K562 (cell line): ENCODE results near the gene PLEKHO1. TPM values are rescaled to one million over a fixed set of nuclear protein-coding genes. Genes with fewer than 3 reads are reported as not detected.

Experiments used
- ATAC-seq: fragments of 200-7000 bp; cut with Tn5 transposase; 3 replicates; pipeline ENCODE4 v1.9.1; 2020; ENCODE audit warnings: moderate library complexity
- BruUV-seq: library from RNA; stranded (reverse); fragments of 400-500 nt; replicated peaks from 2 replicates; lab custom pipeline; 2021; lab: Mats Ljungman, UMichigan
- CTCF ChIA-PET: fragments of 300-600 bp; formaldehyde crosslinking; extraction: SDS; loops from one replicate; lab custom pipeline; 2021; ENCODE audit warnings: low intra/inter-chr PET ratio; lab: Yijun Ruan, JAX
- POLR2A ChIA-PET: fragments of 300-600, 350-650 bp; sonication (Branson Sonifier 250); formaldehyde crosslinking; extraction: SDS; loops from one replicate; lab custom pipeline; 2021; ENCODE audit warnings: antibody characterized with exemption, inconsistent platforms; lab: Yijun Ruan, JAX
- DNase-seq, 4 experiments: peaks; one replicate each; pipeline versions ENCODE4 v3.0.0 to v3.0.0-alpha.2; 2011 to 2018; ENCODE audit warnings: low spot score in 3 of 4, mixed read lengths in 3 of 4; ENCODE audit errors: extremely low read depth in 1 of 4
- FAIRE-seq: peaks from 2 replicates; lab custom pipeline; 2011; peaks lifted over from hg19 to GRCh38; lab: Jason Lieb, UNC
- H2AFZ ChIP-seq: 2 replicates; pipeline ENCODE4 v1.6.0; 2011; ENCODE audit warnings: low read depth, low read length, control low read depth, inconsistent platforms
- H3K27ac ChIP-seq: fragments of 200-600 bp; 3 replicates; pipeline ENCODE4 v1.8.0; 2011; ENCODE audit warnings: low read depth, mild to moderate bottlenecking, control low read depth, inconsistent platforms, low read length, moderate library complexity, mixed read lengths; ENCODE audit errors: extremely low read depth
- H3K27me3 ChIP-seq, 2 experiments: fragments of 300-600 bp in 1 of 2; 2 replicates in 1 of 2; 3 replicates in 1 of 2; pipeline versions ENCODE4 v1.6.0 to v1.8.0; 2011; ENCODE audit warnings: inconsistent platforms in 2 of 2, low read length in 2 of 2, mild to moderate bottlenecking in 1 of 2, mixed read lengths in 1 of 2, moderate library complexity in 1 of 2; ENCODE audit not compliant: control insufficient read depth in 2 of 2, insufficient read depth in 2 of 2
- H3K36me3 ChIP-seq: fragments of 300-600 bp; 3 replicates; pipeline ENCODE4 v1.8.0; 2011; ENCODE audit warnings: mild to moderate bottlenecking, low read length, inconsistent platforms; ENCODE audit not compliant: control insufficient read depth, insufficient read depth
- H3K4me1 ChIP-seq, 2 experiments: fragments of 200-600 bp in 1 of 2; replicated peaks in 1 of 2; 2 replicates in 1 of 2; 3 replicates in 1 of 2; pipeline versions ENCODE4 v1.5.1 to v1.8.0; 2011; ENCODE audit warnings: inconsistent platforms in 2 of 2, low read length in 2 of 2, mild to moderate bottlenecking in 1 of 2, mixed read lengths in 1 of 2, moderate library complexity in 1 of 2; ENCODE audit not compliant: control insufficient read depth in 2 of 2, insufficient read depth in 2 of 2
- H3K4me2 ChIP-seq: 2 replicates; pipeline ENCODE4 v1.6.1; 2011; ENCODE audit warnings: low read length, control low read depth, inconsistent platforms, mixed read lengths; ENCODE audit not compliant: insufficient read depth
- H3K4me3 ChIP-seq: fragments of 200-600 bp; sonication (generic), shearing (Covaris generic); 2 replicates; pipeline ENCODE4 v1.5.1; 2016; ENCODE audit warnings: control low read depth, inconsistent platforms
- H3K79me2 ChIP-seq: fragments of 200-600 bp; 3 replicates; pipeline ENCODE4 v1.8.0; 2011; ENCODE audit warnings: low read length, inconsistent platforms; ENCODE audit not compliant: control insufficient read depth, insufficient read depth
- H3K9ac ChIP-seq, 2 experiments: 2 replicates each; pipeline versions ENCODE4 v1.6.0 to v1.6.1; 2011; ENCODE audit warnings: low read depth in 2 of 2, low read length in 2 of 2, control low read depth in 1 of 2, inconsistent platforms in 1 of 2, mild to moderate bottlenecking in 1 of 2, mixed read lengths in 1 of 2; ENCODE audit not compliant: insufficient read depth in 1 of 2
- H3K9me1 ChIP-seq: one replicate; pipeline ENCODE4 v1.6.0; 2011; ENCODE audit warnings: inconsistent platforms, mild to moderate bottlenecking, low read length, moderate library complexity; ENCODE audit not compliant: control insufficient read depth, insufficient read depth
- H3K9me3 ChIP-seq: replicated peaks from 2 replicates; pipeline ENCODE4 v1.5.1; 2011; ENCODE audit warnings: low read depth, low read length, inconsistent platforms; ENCODE audit not compliant: control insufficient read depth, insufficient read depth
- H4K20me1 ChIP-seq: replicated peaks from 2 replicates; pipeline ENCODE4 v1.6.1; 2011; ENCODE audit warnings: low read length, inconsistent platforms, mixed read lengths; ENCODE audit not compliant: control insufficient read depth, insufficient read depth
- BACH1 ChIP-seq: fragments of 200-800 bp; sonication (Bioruptor generic); IDR thresholded peaks from 2 replicates; pipeline ENCODE4 v1.6.1; 2016; ENCODE audit warnings: missing genetic modification characterization, missing compliant biosample characterization
- CCAR2 ChIP-seq: fragments of 200-400 bp; formaldehyde crosslinking; IDR thresholded peaks from 2 replicates; pipeline ENCODE4 v1.6.1; 2017; ENCODE audit warnings: mild to moderate bottlenecking, low read depth, low read length
- NFXL1 ChIP-seq: fragments of 450-650 bp; formaldehyde crosslinking; IDR thresholded peaks from 2 replicates; pipeline ENCODE4 v1.4.0; 2021; ENCODE audit warnings: mild to moderate bottlenecking
- PRDM10 ChIP-seq: fragments of 450-650 bp; IDR thresholded peaks from 2 replicates; pipeline ENCODE4 v1.6.1; 2018; ENCODE audit not compliant: partially characterized antibody
- REST ChIP-seq, 2 experiments: fragments of 450-650 bp; formaldehyde crosslinking in 1 of 2; IDR thresholded peaks; 2 replicates each; pipeline versions ENCODE4 v1.4.0 to v1.6.1; 2014 to 2020; ENCODE audit warnings: mild to moderate bottlenecking in 2 of 2, borderline replicate concordance in 1 of 2, low read depth in 1 of 2
- ZBTB5 ChIP-seq: fragments of 450-650 bp; IDR thresholded peaks from 2 replicates; pipeline ENCODE4 v1.6.1; 2017; ENCODE audit warnings: antibody characterized with exemption
- in situ Hi-C: fragments of 300-500 bp; cut with MboI; formaldehyde crosslinking; loops from 4 replicates; pipeline ENCODE4 v1.15.0; 2018; ENCODE audit warnings: inconsistent platforms, mixed read lengths
- intact Hi-C: fragments of 100-400 bp; cut with micrococcal nuclease; formaldehyde crosslinking; loops from 2 replicates; pipeline ENCODE4 v1.14.2; 2022
- polyA plus RNA-seq, 8 experiments: library from polyadenylated mRNA; depleted of rRNA in 4 of 8; stranded (reverse) in 5 of 8; unstranded in 3 of 8; fragments of >200 nt; fragmentation: Nextera tagmentation in 2 of 8; fragmentation: Illumina TruSeq in 1 of 8; extraction: Ambion mirVana in 2 of 8; extraction: Trizol in 1 of 8; gene quantifications; 2 replicates each; pipeline versions ENCODE4 v1.2.1 to v1.2.3, GENCODE V29; 2011 to 2014; ENCODE audit warnings: inconsistent platforms in 1 of 8, missing spikeins in 1 of 8
- total RNA-seq, 7 experiments: library from RNA; depleted of rRNA in 6 of 7; stranded (reverse); fragments of >200 nt in 6 of 7; fragmentation: Illumina TruSeq in 2 of 7; extraction: Trizol in 2 of 7; gene quantifications; 2 replicates each; pipeline versions ENCODE4 v1.2.1 to v1.2.3, GENCODE V29; 2011 to 2021; ENCODE audit warnings: low replicate concordance in 1 of 7

Gene PLEKHO1
- total and polyA plus RNA-seq, 9 of the 15 experiments (the other 6 are each of a cell fraction or from before 2014, with no cell fraction given) = 0.39 to 16.2 (median 9.6) TPM

- TF ChIP-seq PRDM10 = no peak
These were observed 8.3 kb upstream of the PLEKHO1 start (continued) for GRCh38 chr1:150141452-150141851.

- no peaks in the 10 kb centered on the region; the same call in 1 of the 2 replicates for H4K20me1 ChIP-seq
- no peak overlapping the region for H3K4me2 ChIP-seq
- no TSS peak for BruUV-seq
- H3K4me3 ChIP-seq = no peak overlapping the region
- H3K4me1 ChIP-seq = peaks cover 0 to 13% of the 10 kb centered on the region in 2 experiments; a peak in 3 of 5 replicates
- FAIRE-seq = no peak
- CTCF ChIA-PET = no interaction called here
- POLR2A ChIA-PET = interaction anchor here (0.7 kb wide), 1 partner anchor 10 kb away, joined by 3 read pairs; no protein-coding TSS in a partner anchor
- ATAC-seq = no peak
- H3K9me1 ChIP-seq = no peaks in the 10 kb centered on the region
- H3K9ac ChIP-seq = no peak overlapping the region
- no peaks in the 10 kb centered on the region for H3K79me2 ChIP-seq
- no peak for DNase-seq
- H3K27ac ChIP-seq = no peak overlapping the region
- no peaks in the 10 kb centered on the region for H3K36me3 ChIP-seq
- in situ Hi-C loops = no loop called here
- H3K27me3 ChIP-seq = no peaks in the 10 kb centered on the region
- H2AFZ ChIP-seq = no peak overlapping the region
- H3K9me3 ChIP-seq = no peaks in the 10 kb centered on the region
- intact Hi-C loops = no loop called here
- TF ChIP-seq REST (IDR thresholded peaks at IDR 0.05; ENCODE audit: borderline replicate concordance) = no peak
- no peak for TF ChIP-seq REST (CRISPR knock-in tag; IDR thresholded peaks at IDR 0.05; ENCODE audit: low read depth)
- no peak for TF ChIP-seq CCAR2
- no peak for TF ChIP-seq BACH1 (tag)
- TF ChIP-seq NFXL1 (CRISPR knock-in tag) = no peak
- TF ChIP-seq ZBTB5 = no peak
These were observed 7.6 kb upstream of the PLEKHO1 start for GRCh38 chr1:150142083-150142482.
